H4 (cell line): ENCODE results near the gene GAL3ST2. TPM values are rescaled to one million over a fixed set of nuclear protein-coding genes. Genes with fewer than 3 reads are reported as not detected.

ENCODE experiments used
- DNase-seq: peaks from one replicate; pipeline ENCODE4 v3.0.0-alpha.2; 2015; ENCODE audit warnings: low spot score
- total RNA-seq: library from RNA; depleted of rRNA; stranded (reverse); fragments of >200 nt; shearing (Covaris generic); gene quantifications from 2 replicates; pipeline ENCODE4 v1.2.3, GENCODE V29; 2014; rRNA removed

GAL3ST2 gene
- total RNA-seq, 1 experiment from 2014 or later = not detected

DNA sequence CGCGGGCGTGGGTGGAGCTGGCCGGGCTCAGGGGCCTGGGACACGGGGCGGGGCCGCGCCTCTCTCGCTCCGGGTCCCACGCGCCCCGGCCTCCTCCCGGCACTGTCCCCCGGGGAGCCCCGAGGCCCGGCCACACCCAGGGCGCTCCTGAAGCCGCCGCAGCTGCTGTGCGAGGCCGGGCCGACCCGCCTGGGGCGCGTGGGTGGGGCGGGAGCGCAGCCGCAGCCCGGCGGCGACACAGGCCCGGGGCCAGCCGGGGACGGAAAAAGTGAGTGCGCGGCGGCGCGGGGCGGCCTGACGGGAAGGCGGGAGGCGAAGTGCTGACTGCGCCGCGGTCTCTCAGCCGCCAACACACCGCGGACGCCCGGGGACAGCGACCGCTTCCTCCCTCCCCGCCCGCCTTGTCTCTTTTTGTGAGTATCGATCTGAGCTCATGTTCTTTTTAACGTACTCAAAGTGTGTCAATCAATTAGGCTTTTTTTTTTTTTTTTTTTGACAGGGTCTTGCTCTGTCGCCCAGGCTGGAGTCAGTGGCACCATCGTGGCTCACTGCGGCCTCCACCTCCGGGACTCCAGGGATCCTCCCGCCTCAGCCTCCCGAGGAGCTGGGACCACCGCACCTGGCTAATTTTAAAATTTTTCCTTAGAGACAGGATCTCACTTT, 67.6 kb downstream of the GAL3ST2 start:
- no peak for DNase-seq

DNA sequence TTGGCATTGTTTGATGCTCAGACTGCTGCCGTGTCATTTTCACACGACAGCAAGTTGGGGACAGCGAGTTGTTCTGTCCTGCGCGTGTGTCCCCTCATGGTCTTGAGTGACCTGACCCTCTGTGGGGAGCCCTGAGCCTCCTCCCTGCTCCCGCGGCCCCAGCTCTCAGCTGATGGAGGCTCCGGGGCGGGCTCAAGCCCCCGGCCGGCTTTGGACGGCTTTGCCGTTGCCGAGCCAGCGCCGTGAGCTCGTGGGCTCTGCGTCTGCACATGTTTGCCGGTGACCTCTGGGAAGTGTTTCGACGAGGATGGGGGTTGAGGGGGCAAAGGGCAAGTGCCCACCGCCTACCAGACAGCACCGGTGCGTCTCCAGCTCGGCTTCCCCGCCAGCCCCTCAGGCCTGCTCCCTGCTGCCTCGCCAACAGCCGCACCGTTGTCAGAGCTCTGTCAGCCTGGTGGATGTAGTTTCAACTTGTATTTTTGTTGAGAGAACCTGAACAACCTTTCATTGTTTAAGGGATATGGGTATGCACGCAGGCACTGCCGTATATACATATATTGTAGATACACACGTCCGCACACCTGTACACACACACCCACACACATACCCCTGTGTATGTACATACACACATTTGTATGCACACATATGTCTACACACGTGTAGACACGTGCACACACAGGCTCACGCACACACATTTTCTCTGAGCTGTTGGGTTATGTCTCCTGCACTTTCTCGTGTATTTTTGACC, 68.4 kb downstream of the GAL3ST2 start:
- no peak for DNase-seq

DNA sequence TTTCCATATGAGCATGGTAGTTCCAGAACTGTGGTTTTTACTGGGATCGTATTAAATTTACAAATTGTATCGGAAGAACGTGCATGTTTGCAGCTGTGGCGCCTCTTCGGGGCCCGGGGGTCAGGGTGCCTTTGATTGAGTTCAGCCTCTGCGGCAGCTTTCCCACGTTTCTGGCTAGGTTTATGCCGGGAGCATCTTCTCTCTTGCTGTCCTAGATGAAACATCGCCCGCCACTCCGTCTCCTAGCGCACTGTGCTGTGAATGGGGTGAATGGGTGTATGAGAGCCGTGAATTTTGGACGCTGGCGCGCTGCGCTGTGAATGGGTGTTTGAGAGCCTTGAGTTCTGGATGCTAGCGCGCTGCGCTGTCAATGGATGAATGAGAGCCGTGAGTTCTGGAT, 69.8 kb downstream of the GAL3ST2 start:
- no peak for DNase-seq

DNA sequence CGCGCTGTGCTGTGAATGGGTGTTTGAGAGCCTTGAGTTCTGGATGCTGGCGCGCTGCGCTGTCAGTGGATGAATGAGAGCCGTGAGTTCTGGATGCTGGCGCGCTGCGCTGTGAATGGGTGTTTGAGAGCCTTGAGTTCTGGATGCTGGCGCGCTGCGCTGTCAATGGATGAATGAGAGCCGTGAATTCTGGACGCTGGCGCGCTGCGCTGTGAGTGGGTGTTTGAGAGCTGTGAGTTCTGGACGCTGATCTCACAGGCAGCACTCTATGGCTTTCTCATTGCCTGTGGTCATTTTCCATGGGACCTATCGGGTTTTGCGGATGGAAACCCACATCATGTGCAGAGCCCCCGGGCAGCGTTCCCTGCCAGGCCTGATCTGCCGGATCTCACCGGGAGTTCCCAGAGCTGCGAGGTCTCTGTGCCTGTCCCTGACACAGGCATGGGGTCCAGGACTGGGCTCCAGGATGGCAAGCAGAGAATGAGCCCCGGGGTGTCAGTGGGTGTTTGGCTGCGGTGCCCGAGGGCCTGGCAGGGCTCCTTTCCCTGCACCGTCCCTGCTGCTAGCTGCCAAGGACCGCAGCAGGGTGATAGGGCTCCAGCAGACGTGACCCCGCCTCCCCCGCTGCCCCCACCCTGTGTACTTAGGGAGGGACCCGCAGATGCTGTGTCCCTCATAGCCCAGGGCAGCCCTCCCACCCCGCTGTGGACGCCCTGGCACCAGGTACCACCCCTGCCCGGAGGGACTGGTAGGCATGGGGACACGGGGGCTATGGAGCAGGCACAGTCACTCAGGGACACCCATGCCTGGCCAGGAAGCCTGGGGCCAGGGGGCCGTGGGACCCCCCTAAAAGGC, 72.4 kb downstream of the GAL3ST2 start:
- DNase-seq = no peak

DNA sequence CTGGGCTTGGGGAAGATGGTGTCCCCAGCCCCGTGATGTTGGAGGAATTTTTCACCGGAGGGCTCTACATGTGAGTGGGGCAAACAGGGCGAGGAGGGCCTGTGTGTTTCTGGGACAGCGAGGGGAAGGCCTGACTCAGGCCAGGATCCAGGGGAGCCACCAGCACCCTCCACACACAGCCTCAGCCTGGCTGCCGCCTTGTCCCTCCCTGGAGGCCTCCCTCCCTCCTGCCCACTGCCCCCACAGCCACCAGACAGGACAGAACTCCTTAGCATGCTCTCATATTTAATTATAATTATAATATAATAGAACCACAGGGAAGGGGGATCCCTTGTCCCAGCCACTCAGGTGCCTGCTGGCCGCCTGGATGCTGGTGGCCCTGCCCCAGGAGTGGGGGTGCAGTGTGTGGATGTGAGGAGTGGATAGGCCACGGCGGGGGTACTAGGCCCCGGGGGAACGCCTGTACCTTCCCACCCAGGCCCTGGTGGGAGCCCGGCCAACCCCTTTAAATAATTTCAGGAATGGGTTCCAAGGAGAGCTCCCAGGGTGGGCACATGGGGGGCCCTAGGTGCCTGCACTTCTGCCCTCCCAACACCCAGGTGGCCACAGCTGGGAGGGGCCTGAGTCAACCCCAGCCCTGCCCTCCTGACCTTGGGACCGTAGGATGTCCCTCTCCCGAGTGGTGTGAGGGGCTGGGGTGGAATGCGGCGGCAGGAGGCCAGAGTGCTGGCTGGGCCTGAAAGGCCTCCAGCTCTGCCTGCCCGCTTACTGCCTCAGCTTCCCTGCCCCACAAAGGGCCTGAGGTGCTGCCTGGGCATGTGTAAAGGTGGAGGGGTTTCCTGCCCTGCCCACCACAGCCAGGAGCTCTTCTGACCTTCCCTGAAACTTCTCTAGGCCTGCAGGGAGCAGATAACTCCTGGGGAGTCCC, 73.3 kb downstream of the GAL3ST2 start:
- DNase-seq = no peak

DNA sequence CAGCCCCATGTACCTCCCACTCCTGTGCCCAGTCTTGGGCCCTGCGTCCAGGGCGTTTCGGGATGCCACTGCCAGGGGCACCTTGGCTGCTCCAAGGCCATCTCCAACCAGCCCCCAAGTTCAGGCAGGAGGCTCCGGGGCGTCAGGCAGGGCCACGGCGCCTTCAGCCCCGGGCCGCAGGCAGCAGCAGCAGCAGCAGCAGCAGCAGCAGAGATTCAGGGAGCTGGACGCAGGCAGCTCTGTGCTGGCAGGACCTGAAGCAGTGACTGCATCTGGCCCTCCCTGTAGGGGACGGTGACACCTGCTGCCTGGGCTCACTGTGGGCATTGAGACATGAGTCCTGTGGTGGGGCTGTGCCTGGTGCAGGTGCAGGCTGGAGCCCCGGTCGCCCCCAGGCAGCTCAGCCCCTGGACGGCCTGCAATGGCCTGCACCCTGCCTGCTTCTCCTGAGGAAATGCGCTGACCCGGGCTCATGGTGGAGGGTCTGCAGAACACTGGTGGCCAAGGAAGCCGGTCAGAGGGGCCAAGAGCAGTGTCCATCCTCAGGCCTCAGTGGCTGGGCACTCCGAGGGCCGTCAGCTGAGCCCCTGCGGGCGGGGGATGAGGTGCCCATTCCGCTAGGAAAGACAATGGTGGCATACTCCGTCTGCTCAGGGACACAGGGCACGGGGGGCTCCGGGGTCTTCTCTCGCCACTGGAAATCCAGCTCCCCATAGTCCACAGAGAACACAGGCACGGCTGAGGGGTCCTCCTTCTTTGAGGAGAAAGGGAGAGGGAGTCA, 74.1 kb downstream of the GAL3ST2 start:
- no peak for DNase-seq

DNA sequence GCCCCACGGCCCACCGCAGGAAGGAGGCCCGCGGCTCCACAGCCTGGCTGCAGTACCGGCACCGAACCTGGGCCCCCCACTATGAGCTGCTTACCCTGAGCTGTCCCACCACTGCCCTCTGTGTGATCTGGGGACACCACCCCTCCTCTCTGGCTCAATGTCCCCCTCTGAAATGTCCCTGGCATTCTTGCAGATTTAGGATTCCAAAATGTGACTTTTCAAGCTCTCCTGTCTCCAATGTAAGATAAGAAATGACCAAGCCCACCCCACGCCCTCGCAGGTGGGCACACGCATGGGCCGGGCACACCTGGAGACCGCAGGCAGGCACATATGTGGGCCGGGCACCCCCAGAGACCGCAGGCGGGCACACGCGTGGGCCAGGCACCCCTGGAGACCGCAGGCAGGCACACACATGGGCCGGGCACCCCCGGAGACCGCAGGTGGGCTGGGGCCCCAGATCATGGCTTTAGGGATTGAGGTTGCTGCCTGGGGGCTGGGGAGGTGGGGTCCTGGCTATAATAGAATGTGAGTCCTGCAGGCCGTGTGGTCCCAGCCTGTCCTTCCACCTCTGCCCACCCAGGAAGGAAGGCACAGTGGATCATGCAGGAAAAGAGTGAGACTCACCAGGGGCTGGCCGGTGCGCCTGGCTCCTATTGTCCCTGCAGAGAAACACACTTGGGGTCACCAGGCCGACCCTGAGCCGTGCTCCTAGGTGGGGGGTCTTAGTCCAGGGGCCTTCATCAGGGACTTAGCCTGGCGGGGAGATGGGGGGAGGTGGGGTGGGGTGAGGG, 74.9 kb downstream of the GAL3ST2 start:
- no peak for DNase-seq

DNA sequence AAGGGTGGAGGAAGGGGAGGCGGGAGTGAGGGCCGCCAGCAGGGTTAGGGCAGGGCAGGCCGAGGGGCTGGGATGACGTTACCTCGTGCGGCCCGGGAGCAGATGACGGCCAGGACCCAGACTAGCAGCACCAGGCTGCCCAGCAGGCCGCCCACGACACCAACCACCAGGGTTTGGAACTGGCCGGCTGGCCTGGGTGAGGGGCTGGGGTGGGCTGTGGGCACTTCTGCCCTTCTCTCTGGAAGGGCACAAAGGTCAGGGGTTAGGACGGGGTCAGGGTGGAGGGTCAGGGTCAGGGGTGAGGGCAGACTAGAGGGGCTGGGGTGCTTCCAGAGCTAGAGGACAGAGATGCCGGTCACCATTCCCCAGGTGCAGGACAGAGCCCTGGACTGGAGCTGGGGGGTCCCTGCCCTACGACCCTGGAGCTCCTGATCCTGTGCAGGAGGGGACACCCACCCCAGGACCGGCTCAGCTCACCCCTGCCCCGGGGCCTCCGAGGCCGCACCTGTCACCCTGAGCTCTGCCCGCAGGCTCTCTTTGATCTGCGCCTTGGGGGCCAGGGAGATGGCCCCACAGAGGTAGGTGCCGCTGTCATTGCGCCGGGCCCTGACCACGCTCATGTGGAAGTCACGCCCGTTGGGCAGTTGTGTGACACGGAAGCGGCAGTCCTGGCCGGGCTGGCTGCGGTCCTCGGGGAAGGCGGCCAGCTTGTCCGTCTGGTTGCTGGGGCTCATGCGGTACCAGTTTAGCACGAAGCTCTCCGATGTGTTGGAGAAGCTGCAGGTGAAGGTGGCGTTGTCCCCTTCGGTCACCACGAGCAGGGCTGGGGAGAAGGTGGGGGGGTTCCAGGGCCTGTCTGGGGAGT, 75.7 kb downstream of the GAL3ST2 start:
- DNase-seq = no peak

DNA sequence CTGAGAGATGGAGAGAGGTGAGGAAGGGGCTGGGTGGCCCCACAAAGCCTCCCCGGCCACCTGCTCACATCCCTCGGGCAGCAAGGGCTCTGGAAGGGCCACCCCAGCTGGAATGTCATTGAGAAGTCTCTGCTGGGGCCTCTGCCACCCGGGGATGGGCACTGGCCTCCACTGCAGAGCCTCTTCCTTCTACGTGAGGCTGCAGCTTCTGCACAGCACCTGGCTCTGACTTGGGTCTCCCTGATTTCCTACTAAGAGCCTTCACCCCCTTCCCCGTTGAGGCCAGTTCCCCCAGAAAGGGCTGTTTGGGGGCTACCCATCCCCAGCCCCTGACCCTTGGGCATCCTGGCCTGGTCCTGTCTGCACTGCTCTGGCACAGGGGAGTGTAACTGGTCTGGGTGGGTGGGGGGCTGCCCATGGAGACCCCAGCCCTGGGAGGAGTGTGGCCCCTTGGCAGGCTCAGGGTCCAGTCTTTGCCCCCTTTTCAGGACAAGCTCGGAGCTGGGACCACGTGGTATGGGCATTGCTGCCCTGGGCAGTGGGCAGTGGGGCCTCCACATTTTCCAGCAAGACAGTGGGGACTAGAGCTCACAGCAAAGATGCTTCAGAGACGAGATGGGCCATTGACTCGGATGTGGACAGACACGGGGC, 76.5 kb downstream of the GAL3ST2 start:
- no peak for DNase-seq

Other genes starting within 250 kb of the GAL3ST2 start
- gene BOK, start 218.1 kb upstream of the GAL3ST2 start, total RNA-seq = 1.2 and 2.3 TPM in 2 replicates
- 30.1 and 39.9 TPM in 2 replicates for gene THAP4, start 139.7 kb upstream of the GAL3ST2 start, total RNA-seq
- gene ATG4B, start 139.1 kb upstream of the GAL3ST2 start, total RNA-seq = 65.7 and 72.8 TPM in 2 replicates
- 87.5 and 96.1 TPM in 2 replicates for gene DTYMK, start 90.0 kb upstream of the GAL3ST2 start, total RNA-seq
- 9.1 and 21.8 TPM in 2 replicates for gene ING5, start 74.8 kb upstream of the GAL3ST2 start, total RNA-seq
- 7.2 and 10.4 TPM in 2 replicates for gene D2HGDH, start 42.2 kb upstream of the GAL3ST2 start, total RNA-seq
- gene NEU4, start 32.4 kb downstream of the GAL3ST2 start, total RNA-seq = not detected in 2 replicates
- gene PDCD1, start 82.1 kb downstream of the GAL3ST2 start, total RNA-seq = not detected in 2 replicates
- not detected in 2 replicates for gene RTP5, start 92.9 kb downstream of the GAL3ST2 start, total RNA-seq